Thoracic aorta (tissue), 2 donors: ENCODE data around the gene A1CF. TPM values are rescaled to one million over a fixed set of nuclear protein-coding genes. Genes with fewer than 3 reads are reported as not detected.

Experiments
- ATAC-seq: fragments of 150-250 bp; one replicate; pipeline ENCODE4 v1.8.0; 2017; ENCODE audit warnings: low read depth; ENCODE audit not compliant: insufficient number of reproducible peaks, low FRiP score
- DNase-seq: peaks from one replicate; pipeline ENCODE4 v3.0.0-alpha.2; 2020; ENCODE audit warnings: low spot score
- H3K27ac ChIP-seq, 2 donors: fragments of 200-600 bp; sonication (generic); 1 replicate in 1 of 2; 2 replicates in 1 of 2; pipeline ENCODE4 v1.5.1; 2016; ENCODE audit warnings: mild to moderate bottlenecking in 2 of 2, moderate library complexity in 2 of 2
- H3K27me3 ChIP-seq: fragments of 200-600 bp; sonication (generic); replicated peaks from 2 replicates; pipeline ENCODE4 v1.6.0; 2016; ENCODE audit warnings: mild to moderate bottlenecking; ENCODE audit not compliant: insufficient read depth
- H3K36me3 ChIP-seq: fragments of 200-600 bp; sonication (generic); one replicate; pipeline ENCODE4 v1.5.1; 2016
- H3K4me1 ChIP-seq, 2 donors: fragments of 200-600 bp; sonication (generic); 1 replicate in 1 of 2; 2 replicates in 1 of 2; pipeline versions ENCODE4 v1.5.1 to v1.6.0; 2016; ENCODE audit warnings: low read depth in 2 of 2, mild to moderate bottlenecking in 1 of 2; ENCODE audit not compliant: control insufficient read depth in 1 of 2
- H3K4me3 ChIP-seq: fragments of 200-600 bp; sonication (generic); 2 replicates; pipeline ENCODE4 v1.5.1; 2016; ENCODE audit warnings: mild to moderate bottlenecking
- H3K9me3 ChIP-seq: fragments of 200-600 bp; sonication (generic); 2 replicates; pipeline ENCODE4 v1.5.1; 2016
- total RNA-seq, 2 donors: library from RNA; depleted of rRNA; stranded (reverse); fragments of >200 nt; gene quantifications; one replicate each; pipeline versions ENCODE4 v1.1.0 to v1.2.3, GENCODE V29; 2016
- TF ChIP-seq, protein P1 (sequence below): fragments of 200-600 bp; sonication (generic); IDR thresholded peaks from one replicate; pipeline ENCODE4 v1.5.1; 2019; ENCODE audit warnings: antibody characterized with exemption

The A1CF gene
- total RNA-seq, 2 donors from 2014 or later: not detected

GRCh38 chr10:50855015-50855414 is 30.4 kb downstream of the A1CF start:
- ATAC-seq (no peak), DNase-seq (no peak)
- no peaks in the 10 kb centered on the region for H3K27me3 ChIP-seq
- TF ChIP-seq, protein P1, sequence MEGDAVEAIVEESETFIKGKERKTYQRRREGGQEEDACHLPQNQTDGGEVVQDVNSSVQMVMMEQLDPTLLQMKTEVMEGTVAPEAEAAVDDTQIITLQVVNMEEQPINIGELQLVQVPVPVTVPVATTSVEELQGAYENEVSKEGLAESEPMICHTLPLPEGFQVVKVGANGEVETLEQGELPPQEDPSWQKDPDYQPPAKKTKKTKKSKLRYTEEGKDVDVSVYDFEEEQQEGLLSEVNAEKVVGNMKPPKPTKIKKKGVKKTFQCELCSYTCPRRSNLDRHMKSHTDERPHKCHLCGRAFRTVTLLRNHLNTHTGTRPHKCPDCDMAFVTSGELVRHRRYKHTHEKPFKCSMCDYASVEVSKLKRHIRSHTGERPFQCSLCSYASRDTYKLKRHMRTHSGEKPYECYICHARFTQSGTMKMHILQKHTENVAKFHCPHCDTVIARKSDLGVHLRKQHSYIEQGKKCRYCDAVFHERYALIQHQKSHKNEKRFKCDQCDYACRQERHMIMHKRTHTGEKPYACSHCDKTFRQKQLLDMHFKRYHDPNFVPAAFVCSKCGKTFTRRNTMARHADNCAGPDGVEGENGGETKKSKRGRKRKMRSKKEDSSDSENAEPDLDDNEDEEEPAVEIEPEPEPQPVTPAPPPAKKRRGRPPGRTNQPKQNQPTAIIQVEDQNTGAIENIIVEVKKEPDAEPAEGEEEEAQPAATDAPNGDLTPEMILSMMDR: no peak
- H3K27ac ChIP-seq: no peak overlapping the region
- H3K4me3 ChIP-seq: no peak overlapping the region
- no peaks in the 10 kb centered on the region for H3K9me3 ChIP-seq
- H3K4me1 ChIP-seq: no peaks in the 10 kb centered on the region
- H3K36me3 ChIP-seq: no peaks in the 10 kb centered on the region

DNA sequence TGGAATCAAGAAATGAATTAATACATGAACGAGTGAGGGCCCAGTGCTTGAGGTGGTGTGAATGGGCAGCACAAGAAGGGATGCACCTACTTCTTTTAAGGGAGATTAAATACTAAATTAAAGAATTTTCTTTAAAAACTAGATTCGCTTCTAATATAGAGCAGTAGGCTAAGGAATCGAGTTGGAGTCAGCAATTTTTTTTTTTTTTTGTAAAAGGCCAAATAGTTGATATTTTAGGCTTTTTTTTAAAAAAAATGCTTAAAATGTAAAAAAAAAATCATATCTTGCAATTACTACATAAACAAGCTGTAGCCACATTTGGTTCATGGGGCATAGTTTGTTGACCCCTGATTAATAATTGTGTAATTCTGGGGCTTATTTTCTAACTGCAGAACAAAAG is 31.9 kb downstream of the A1CF start:
- DNase-seq (no peak), ATAC-seq (no peak)
- Histone ChIP-seq H3K4me1 (no peaks in the 10 kb centered on the region), H3K27ac (no peak overlapping the region), H3K27me3 (no peaks in the 10 kb centered on the region), H3K9me3 (no peaks in the 10 kb centered on the region), H3K36me3 (no peaks in the 10 kb centered on the region), H3K4me3 (no peak overlapping the region)
- TF ChIP-seq, protein P1: no peak

GRCh38 chr10:50851884-50852671 is 33.3 kb downstream of the A1CF start:
- DNase-seq: no peak
- H3K4me3 ChIP-seq: no peak overlapping the region
- H3K27me3 ChIP-seq: no peaks in the 10 kb centered on the region
- no peaks in the 10 kb centered on the region for H3K9me3 ChIP-seq
- no peaks in the 10 kb centered on the region for H3K36me3 ChIP-seq
- no peak overlapping the region for H3K27ac ChIP-seq
- TF ChIP-seq, protein P1: no peak
- H3K4me1 ChIP-seq: no peaks in the 10 kb centered on the region
- ATAC-seq: no peak

DNA sequence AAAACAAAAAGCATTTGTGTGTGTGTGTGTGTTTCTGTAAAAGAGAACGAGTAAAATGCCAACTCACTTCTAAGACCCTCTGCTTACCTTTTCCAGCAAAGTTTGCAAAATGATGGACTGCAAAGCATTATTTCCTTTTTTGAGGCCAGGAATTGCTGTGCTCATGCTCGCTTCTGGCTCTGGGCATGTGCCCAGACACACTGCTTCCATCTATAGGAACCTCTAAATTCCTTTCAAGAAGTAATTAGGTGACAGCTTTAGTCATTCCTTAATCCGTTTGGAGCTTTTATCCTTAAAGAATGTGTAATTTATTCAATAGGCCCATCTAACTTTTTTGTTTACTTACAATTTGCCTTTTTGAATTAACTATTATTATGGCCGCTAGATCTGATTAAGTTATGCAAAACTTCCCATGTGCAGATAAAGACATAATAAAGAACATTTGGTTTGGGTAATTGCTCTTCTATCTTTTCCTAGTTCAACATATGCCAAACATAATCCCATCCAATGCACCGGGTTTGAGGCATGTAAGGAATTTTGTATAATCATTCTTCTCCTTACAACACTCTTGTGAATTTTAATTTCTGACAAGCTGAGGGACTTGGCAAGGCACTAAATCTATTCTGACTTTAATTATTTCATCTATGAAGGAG is 34.7 kb downstream of the A1CF start:
- TF ChIP-seq, protein P1: no peak
- no peaks in the 10 kb centered on the region for H3K9me3 ChIP-seq
- H3K4me3 ChIP-seq: no peak overlapping the region
- no peaks in the 10 kb centered on the region for H3K36me3 ChIP-seq
- ATAC-seq (no peak), DNase-seq (no peak)
- H3K27me3 ChIP-seq: no peaks in the 10 kb centered on the region
- no peaks in the 10 kb centered on the region for H3K4me1 ChIP-seq
- H3K27ac ChIP-seq: no peak overlapping the region

DNA sequence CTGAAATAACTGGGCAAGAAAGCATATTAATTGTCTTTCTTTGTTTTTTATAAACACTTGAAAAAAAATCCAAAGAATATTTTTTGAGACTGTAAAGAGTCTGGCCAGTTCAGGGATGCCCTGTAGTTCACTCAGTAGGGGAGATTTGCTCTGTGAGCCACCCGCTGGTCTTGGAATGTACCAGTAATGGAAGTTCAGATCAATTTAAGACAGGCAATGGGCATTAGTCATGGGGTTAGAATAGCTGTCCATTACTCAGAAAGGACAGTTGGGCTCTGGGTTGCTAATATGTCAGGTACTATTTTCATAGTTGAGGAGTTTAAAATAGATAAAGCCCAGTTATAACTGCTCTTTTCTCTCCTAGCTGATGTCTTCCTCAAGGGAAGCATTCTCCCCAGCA is 38.7 kb downstream of the A1CF start:
- no peaks in the 10 kb centered on the region for H3K9me3 ChIP-seq
- H3K36me3 ChIP-seq: no peaks in the 10 kb centered on the region
- ATAC-seq (no peak), DNase-seq (no peak)
- H3K4me3 ChIP-seq: no peak overlapping the region
- H3K27me3 ChIP-seq: no peaks in the 10 kb centered on the region
- H3K4me1 ChIP-seq: no peaks in the 10 kb centered on the region
- TF ChIP-seq, protein P1: no peak
- H3K27ac ChIP-seq: no peak overlapping the region
